Keratinocyte (primary cell): ENCODE measurements around the gene CES1. TPM values are rescaled to one million over a fixed set of nuclear protein-coding genes. Genes with fewer than 3 reads are reported as not detected.

Experiments used
- DNase-seq: peaks from one replicate; pipeline ENCODE4 v3.0.0-alpha.2; 2011; ENCODE audit warnings: low read depth, missing footprints, low spot score
- FAIRE-seq: peaks from 2 replicates; lab custom pipeline; 2011; peaks lifted over from hg19 to GRCh38; lab: Jason Lieb, UNC
- H2AFZ ChIP-seq: 2 replicates; pipeline ENCODE4 v1.6.0; 2012; ENCODE audit warnings: low read length, control low read depth, inconsistent platforms; ENCODE audit not compliant: control insufficient read depth
- H3K27ac ChIP-seq: 2 replicates; pipeline ENCODE4 v1.5.1; 2011; ENCODE audit warnings: low read length; ENCODE audit not compliant: control insufficient read depth, insufficient read depth
- H3K27me3 ChIP-seq: 3 replicates; pipeline ENCODE4 v1.6.0; 2011; ENCODE audit warnings: low read length; ENCODE audit not compliant: control insufficient read depth, insufficient read depth; ENCODE audit errors: extremely low read depth
- H3K36me3 ChIP-seq, 2 experiments: 2 replicates in 1 of 2; 3 replicates in 1 of 2; pipeline ENCODE4 v1.5.1; 2011; ENCODE audit warnings: low read length in 2 of 2, mild to moderate bottlenecking in 1 of 2; ENCODE audit not compliant: control insufficient read depth in 2 of 2, insufficient read depth in 2 of 2; ENCODE audit errors: extremely low read depth in 1 of 2
- H3K4me1 ChIP-seq: 3 replicates; pipeline ENCODE4 v1.5.1; 2011; ENCODE audit warnings: low read length; ENCODE audit not compliant: control insufficient read depth, insufficient read depth; ENCODE audit errors: extremely low read depth
- H3K4me2 ChIP-seq: 3 replicates; pipeline ENCODE4 v1.6.0; 2011; ENCODE audit warnings: low read depth, low read length; ENCODE audit not compliant: control insufficient read depth, insufficient read depth; ENCODE audit errors: extremely low read depth
- H3K4me3 ChIP-seq, 3 experiments: fragments of 200-600 bp in 1 of 3; sonication (generic) in 1 of 3; 2 replicates in 2 of 3; 3 replicates in 1 of 3; pipeline ENCODE4 v1.5.1; 2011 to 2016; ENCODE audit warnings: low read length in 3 of 3, mild to moderate bottlenecking in 3 of 3, control low read depth in 2 of 3, inconsistent platforms in 1 of 3, low read depth in 1 of 3, mixed read lengths in 1 of 3, mixed run types in 1 of 3, moderate library complexity in 1 of 3; ENCODE audit not compliant: control insufficient read depth in 2 of 3, insufficient read depth in 2 of 3; ENCODE audit errors: extremely low read depth in 1 of 3
- H3K79me2 ChIP-seq: 2 replicates; pipeline ENCODE4 v1.6.0; 2012; ENCODE audit warnings: low read length; ENCODE audit not compliant: control insufficient read depth, insufficient read depth
- H3K9ac ChIP-seq: 3 replicates; pipeline ENCODE4 v1.6.0; 2011; ENCODE audit warnings: low read length; ENCODE audit not compliant: control insufficient read depth, insufficient read depth; ENCODE audit errors: extremely low read depth
- H3K9me1 ChIP-seq: 3 replicates; pipeline ENCODE4 v1.6.0; 2011; ENCODE audit warnings: low read length; ENCODE audit not compliant: control insufficient read depth, insufficient read depth; ENCODE audit errors: extremely low read depth
- H3K9me3 ChIP-seq: 2 replicates; pipeline ENCODE4 v1.5.1; 2012; ENCODE audit warnings: low read depth, low read length; ENCODE audit not compliant: control insufficient read depth
- H4K20me1 ChIP-seq: 3 replicates; pipeline ENCODE4 v1.6.0; 2011; ENCODE audit warnings: low read length; ENCODE audit not compliant: control insufficient read depth, insufficient read depth; ENCODE audit errors: extremely low read depth
- EZH2 ChIP-seq: IDR thresholded peaks from one replicate; pipeline ENCODE4 v1.6.1; 2012; ENCODE audit warnings: inconsistent platforms, mild to moderate bottlenecking, low read length, moderate library complexity
- dilution Hi-C: fragments of 300-500 bp; cut with MboI; formaldehyde crosslinking; loops from one replicate; pipeline ENCODE4 v1.7.0; 2020; ENCODE audit warnings: low sequenced_read_pairs; ENCODE audit not compliant: extremely low pct_ligation_motif_present
- polyA plus RNA-seq, 5 experiments: library from polyadenylated mRNA; depleted of rRNA in 3 of 5; stranded (reverse) in 3 of 5; stranded (forward) in 1 of 5; unstranded in 1 of 5; fragments of >200 nt; gene quantifications; 1 replicate in 1 of 5; 2 replicates in 3 of 5; 3 replicates in 1 of 5; pipeline versions ENCODE4 v1.2.1 to v1.2.3, GENCODE V29; 2011 to 2012; ENCODE audit warnings: missing spikeins in 2 of 5, low read depth in 1 of 5, low replicate concordance in 1 of 5
- TF ChIP-seq, protein P1 (sequence below), 3 experiments: IDR thresholded peaks in 1 of 3; conservative IDR thresholded peaks in 1 of 3; optimal IDR thresholded peaks in 1 of 3; 2 replicates in 2 of 3; 3 replicates in 1 of 3; pipeline versions ENCODE3 to v1.5.1; 2011; ENCODE audit warnings: low read length in 3 of 3, mild to moderate bottlenecking in 3 of 3, moderate library complexity in 2 of 3, control low read depth in 1 of 3, inconsistent platforms in 1 of 3; ENCODE audit not compliant: insufficient read depth in 2 of 3; ENCODE audit errors: extremely low read depth in 1 of 3

CES1 gene
- polyA plus RNA-seq, 1 donor (not counting 4 experiments of a cell fraction or from before 2014, with no cell fraction given): 0.10 TPM

- Histone ChIP-seq H3K79me2 (no peaks in the 10 kb centered on the region), H3K27ac (no peak overlapping the region), H4K20me1 (no peaks in the 10 kb centered on the region), H3K9me3 (no peaks in the 10 kb centered on the region), H3K9me1 (no peaks in the 10 kb centered on the region), H3K27me3 (no peaks in the 10 kb centered on the region), H3K9ac (no peak overlapping the region), H3K36me3 (no peaks in the 10 kb centered on the region), H3K4me1 (no peaks in the 10 kb centered on the region), H3K4me3 (no peak overlapping the region), H2AFZ (no peak overlapping the region), H3K4me2 (no peak overlapping the region)
- DNase-seq (no peak), FAIRE-seq (no peak)
- dilution Hi-C loops: no loop called here
- TF ChIP-seq EZH2: no peak
- TF ChIP-seq, protein P1, sequence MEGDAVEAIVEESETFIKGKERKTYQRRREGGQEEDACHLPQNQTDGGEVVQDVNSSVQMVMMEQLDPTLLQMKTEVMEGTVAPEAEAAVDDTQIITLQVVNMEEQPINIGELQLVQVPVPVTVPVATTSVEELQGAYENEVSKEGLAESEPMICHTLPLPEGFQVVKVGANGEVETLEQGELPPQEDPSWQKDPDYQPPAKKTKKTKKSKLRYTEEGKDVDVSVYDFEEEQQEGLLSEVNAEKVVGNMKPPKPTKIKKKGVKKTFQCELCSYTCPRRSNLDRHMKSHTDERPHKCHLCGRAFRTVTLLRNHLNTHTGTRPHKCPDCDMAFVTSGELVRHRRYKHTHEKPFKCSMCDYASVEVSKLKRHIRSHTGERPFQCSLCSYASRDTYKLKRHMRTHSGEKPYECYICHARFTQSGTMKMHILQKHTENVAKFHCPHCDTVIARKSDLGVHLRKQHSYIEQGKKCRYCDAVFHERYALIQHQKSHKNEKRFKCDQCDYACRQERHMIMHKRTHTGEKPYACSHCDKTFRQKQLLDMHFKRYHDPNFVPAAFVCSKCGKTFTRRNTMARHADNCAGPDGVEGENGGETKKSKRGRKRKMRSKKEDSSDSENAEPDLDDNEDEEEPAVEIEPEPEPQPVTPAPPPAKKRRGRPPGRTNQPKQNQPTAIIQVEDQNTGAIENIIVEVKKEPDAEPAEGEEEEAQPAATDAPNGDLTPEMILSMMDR (optimal IDR thresholded peaks at IDR 0.05 in 1 of 3, IDR thresholded peaks at IDR 0.05 in 1 of 3, conservative IDR thresholded peaks at IDR 0.05 in 1 of 3; ENCODE audit: extremely low read depth in 1 of 3, insufficient read depth in 2 of 3, low read length in 3 of 3): no peak
Measured at GRCh38 chr16:55868980-55869379, 36.1 kb upstream of the CES1 start.

- H3K9me1 ChIP-seq: no peaks in the 10 kb centered on the region
- H3K36me3 ChIP-seq: no peaks in the 10 kb centered on the region
- H3K9me3 ChIP-seq: no peaks in the 10 kb centered on the region
- DNase-seq (no peak), FAIRE-seq (no peak)
- no peak overlapping the region for H3K4me3 ChIP-seq
- no peak for TF ChIP-seq EZH2
- TF ChIP-seq, protein P1 (optimal IDR thresholded peaks at IDR 0.05 in 1 of 3, IDR thresholded peaks at IDR 0.05 in 1 of 3, conservative IDR thresholded peaks at IDR 0.05 in 1 of 3; ENCODE audit: extremely low read depth in 1 of 3, insufficient read depth in 2 of 3, low read length in 3 of 3): no peak
- H2AFZ ChIP-seq: no peak overlapping the region
- H3K27me3 ChIP-seq: no peaks in the 10 kb centered on the region
- no peak overlapping the region for H3K27ac ChIP-seq
- H3K79me2 ChIP-seq: no peaks in the 10 kb centered on the region
- no peaks in the 10 kb centered on the region for H4K20me1 ChIP-seq
- no peak overlapping the region for H3K9ac ChIP-seq
- dilution Hi-C loops: no loop called here
- no peaks in the 10 kb centered on the region for H3K4me1 ChIP-seq
- H3K4me2 ChIP-seq: no peak overlapping the region
Measured at GRCh38 chr16:55868137-55868536, 35.2 kb upstream of the CES1 start.
